GM12891 (cell line): Measurements from ENCODE around the gene TLCD1.

Experiments
- POLR2A ChIP-seq: IDR thresholded peaks from 2 replicates; pipeline ENCODE4 v1.6.1; 2011; ENCODE audit warnings: low read depth, low read length, control low read depth
- POLR2AphosphoS5 ChIP-seq: IDR thresholded peaks from 2 replicates; pipeline ENCODE4 v1.6.1; 2011; ENCODE audit warnings: low read depth, low read length, control low read depth
- POU2F2 ChIP-seq: IDR thresholded peaks from 2 replicates; pipeline ENCODE4 v1.6.1; 2011; ENCODE audit warnings: low read depth, mild to moderate bottlenecking, control low read depth, low read length, moderate library complexity
- TAF1 ChIP-seq: IDR thresholded peaks from 2 replicates; pipeline ENCODE4 v1.6.1; 2011; ENCODE audit warnings: low read depth, low read length, control low read depth

DNA sequence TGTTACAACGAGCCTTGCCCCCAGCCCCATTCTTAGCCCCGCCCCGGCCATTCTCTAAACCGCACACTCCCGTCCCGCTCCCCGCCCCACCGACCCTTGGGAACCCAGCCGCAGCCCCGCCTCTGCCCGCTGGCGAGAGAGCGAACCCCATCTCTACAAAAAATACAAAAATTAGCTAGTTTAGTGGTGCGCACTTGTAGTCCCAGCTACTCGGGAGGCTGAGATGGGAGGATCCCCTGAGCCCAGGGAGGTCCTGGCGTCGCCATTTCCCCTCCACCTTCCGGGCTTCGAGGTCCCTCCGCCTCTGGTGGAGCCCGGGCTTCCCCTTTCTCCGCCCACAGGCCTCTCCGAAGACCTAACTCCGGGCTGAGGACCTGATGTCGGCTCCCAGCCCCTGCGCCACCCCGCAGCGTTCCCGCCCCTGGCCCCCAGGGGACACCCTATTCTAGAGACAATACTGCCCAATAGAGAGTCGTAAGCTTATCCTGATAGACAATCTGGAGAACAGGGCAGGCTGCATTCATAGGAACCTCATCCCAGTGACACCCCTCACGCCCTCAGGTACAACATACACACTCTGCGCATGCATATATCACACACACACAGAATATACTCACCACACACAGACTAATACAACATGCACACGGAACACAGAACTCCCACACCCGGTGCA is 13.9 kb downstream of the TLCD1 start:
- TF ChIP-seq POLR2A (peak; percentile 43; the same call in 1 of the 2 replicates), POLR2AphosphoS5 (no peak), TAF1 (peak; percentile 29; the same call in 1 of the 2 replicates), POU2F2 (no peak)
